ENCODE data around the gene TRIOBP.

Gene TRIOBP

GRCh38 chr22:37676736-37677492 lies 19.9 kb upstream of the TRIOBP start:
- DNase-seq (ENCODE audit: extremely low read depth, low read depth) = peak; percentile 92
- TF ChIP-seq CTCF (IDR thresholded peaks at IDR 0.05; ENCODE audit: low read depth, low read length, missing control alignments) = no peak
- H3K4me3 ChIP-seq (replicated peaks; ENCODE audit: low read depth, low read length) = peak overlapping the region; percentile 88

- DNase-seq (ENCODE audit: extremely low read depth, low read depth) = no peak
- TF ChIP-seq CTCF (IDR thresholded peaks at IDR 0.05; ENCODE audit: low read depth, low read length, missing control alignments) = no peak
- H3K4me3 ChIP-seq (replicated peaks; ENCODE audit: low read depth, low read length) = peak overlapping the region; percentile 88
Observed at GRCh38 chr22:37677493-37677974, 19.3 kb upstream of the TRIOBP start.

GRCh38 chr22:37678372-37678771 lies 18.5 kb upstream of the TRIOBP start:
- peak overlapping the region; percentile 88 for H3K4me3 ChIP-seq (replicated peaks; ENCODE audit: low read depth, low read length)
- no peak for TF ChIP-seq CTCF (IDR thresholded peaks at IDR 0.05; ENCODE audit: low read depth, low read length, missing control alignments)

GRCh38 chr22:37679670-37680069 lies 17.2 kb upstream of the TRIOBP start:
- no peak for TF ChIP-seq CTCF (IDR thresholded peaks at IDR 0.05; ENCODE audit: low read depth, low read length, missing control alignments)
- no peak for DNase-seq (ENCODE audit: extremely low read depth, low read depth)
- no peak overlapping the region for H3K4me3 ChIP-seq (replicated peaks; ENCODE audit: low read depth, low read length)

More at GRCh38 chr22:37678372-37678771, 18.5 kb upstream of the TRIOBP start:
- no peak for DNase-seq (ENCODE audit: extremely low read depth, low read depth)

GRCh38 chr22:37680191-37680851 lies 16.5 kb upstream of the TRIOBP start:
- no peak for DNase-seq (ENCODE audit: extremely low read depth, low read depth)
- no peak for TF ChIP-seq CTCF (IDR thresholded peaks at IDR 0.05; ENCODE audit: low read depth, low read length, missing control alignments)
- no peak overlapping the region for H3K4me3 ChIP-seq (replicated peaks; ENCODE audit: low read depth, low read length)

GRCh38 chr22:37681001-37681424 lies 15.8 kb upstream of the TRIOBP start:
- no peak for DNase-seq (ENCODE audit: extremely low read depth, low read depth)
- TF ChIP-seq CTCF (IDR thresholded peaks at IDR 0.05; ENCODE audit: low read depth, low read length, missing control alignments) = no peak
- no peak overlapping the region for H3K4me3 ChIP-seq (replicated peaks; ENCODE audit: low read depth, low read length)

Measured in HFF-Myc (cell line).